Epithelial cell of esophagus (primary cell): ENCODE measurements around the gene EVX1.

Experiments
- DNase-seq: peaks from one replicate; pipeline ENCODE4 v3.0.0; 2010; ENCODE audit warnings: low read depth
- H3K4me3 ChIP-seq: 2 replicates; pipeline ENCODE4 v1.5.1; 2011; ENCODE audit warnings: mild to moderate bottlenecking, low read length, control low read depth
- TF ChIP-seq, protein P1 (sequence below): IDR thresholded peaks from 2 replicates; pipeline ENCODE4 v1.5.1; 2011; ENCODE audit warnings: low read depth, mild to moderate bottlenecking, low read length, control low read depth, inconsistent platforms; ENCODE audit not compliant: insufficient read depth; ENCODE audit errors: missing control alignments

Gene EVX1

DNA sequence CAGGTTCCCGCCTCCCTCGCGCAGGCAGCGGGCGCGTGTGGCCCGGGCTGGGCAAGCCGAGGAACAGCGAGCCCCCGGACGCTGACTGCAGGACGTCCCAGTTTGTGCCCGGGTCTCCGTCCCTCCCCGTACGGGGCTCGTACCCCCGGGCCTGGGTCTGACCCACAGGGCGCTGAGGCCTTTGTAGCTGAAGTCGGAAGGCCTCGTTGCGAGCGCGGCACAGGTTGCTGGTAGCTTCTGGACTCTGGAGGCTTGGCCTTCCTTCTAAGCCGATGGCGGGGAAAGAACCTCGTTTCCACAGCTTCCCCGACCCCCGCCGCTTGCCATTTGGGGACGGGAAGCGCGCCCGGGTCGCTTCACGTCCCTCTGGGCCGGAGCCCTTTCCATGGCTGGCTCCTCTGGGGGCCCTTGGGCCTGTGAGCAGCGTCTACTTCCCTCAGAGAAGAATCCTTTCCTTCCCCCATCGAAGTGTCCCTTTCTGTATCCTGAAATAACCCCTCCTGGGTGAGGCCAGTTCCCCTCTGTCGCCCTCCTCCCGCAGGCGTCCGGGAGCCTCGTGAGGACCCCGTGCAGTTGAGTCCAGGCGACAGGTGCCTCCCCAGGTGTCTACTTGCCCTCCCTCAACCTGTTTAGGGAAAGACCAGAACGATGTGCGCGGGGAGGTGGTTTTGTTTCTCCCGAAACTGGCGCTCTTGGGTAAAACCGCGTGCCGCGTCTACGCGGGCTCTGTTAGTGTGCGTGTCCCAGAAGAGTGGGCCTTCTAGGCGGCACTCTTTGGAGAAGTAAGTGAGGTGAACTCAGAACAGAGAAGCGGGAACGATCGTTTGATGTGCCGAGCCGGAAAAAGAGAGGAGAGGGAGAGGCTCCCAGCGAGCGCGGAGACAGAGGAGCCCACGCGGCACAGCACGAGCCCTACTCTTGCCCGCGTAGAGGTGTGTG lies 9.3 kb downstream of the EVX1 start:
- TF ChIP-seq, protein P1, sequence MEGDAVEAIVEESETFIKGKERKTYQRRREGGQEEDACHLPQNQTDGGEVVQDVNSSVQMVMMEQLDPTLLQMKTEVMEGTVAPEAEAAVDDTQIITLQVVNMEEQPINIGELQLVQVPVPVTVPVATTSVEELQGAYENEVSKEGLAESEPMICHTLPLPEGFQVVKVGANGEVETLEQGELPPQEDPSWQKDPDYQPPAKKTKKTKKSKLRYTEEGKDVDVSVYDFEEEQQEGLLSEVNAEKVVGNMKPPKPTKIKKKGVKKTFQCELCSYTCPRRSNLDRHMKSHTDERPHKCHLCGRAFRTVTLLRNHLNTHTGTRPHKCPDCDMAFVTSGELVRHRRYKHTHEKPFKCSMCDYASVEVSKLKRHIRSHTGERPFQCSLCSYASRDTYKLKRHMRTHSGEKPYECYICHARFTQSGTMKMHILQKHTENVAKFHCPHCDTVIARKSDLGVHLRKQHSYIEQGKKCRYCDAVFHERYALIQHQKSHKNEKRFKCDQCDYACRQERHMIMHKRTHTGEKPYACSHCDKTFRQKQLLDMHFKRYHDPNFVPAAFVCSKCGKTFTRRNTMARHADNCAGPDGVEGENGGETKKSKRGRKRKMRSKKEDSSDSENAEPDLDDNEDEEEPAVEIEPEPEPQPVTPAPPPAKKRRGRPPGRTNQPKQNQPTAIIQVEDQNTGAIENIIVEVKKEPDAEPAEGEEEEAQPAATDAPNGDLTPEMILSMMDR, result no peak
- H3K4me3 ChIP-seq, result no peak overlapping the region
- no peak for DNase-seq

DNA sequence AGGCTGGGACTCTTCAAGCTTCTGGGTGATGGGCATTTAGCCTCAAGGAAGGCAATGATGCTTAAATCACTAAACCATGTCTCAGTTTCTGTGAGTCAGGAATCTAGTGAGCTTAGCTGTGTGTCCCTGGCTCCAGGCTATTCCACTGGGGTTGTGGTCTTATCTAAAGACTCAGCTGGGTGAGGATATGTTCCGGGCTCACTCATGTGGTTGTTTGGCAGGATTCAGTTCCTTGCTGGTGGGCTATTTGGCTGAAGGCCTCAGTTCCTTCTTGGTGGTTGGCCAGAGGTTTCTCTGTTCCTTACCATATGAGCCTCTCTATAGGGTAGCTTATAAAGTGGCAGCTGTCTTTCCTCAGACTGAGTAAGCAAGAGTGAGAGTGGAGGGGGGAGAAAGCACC lies 12.0 kb downstream of the EVX1 start:
- TF ChIP-seq, protein P1, result no peak
- no peak overlapping the region for H3K4me3 ChIP-seq
- no peak for DNase-seq

DNA sequence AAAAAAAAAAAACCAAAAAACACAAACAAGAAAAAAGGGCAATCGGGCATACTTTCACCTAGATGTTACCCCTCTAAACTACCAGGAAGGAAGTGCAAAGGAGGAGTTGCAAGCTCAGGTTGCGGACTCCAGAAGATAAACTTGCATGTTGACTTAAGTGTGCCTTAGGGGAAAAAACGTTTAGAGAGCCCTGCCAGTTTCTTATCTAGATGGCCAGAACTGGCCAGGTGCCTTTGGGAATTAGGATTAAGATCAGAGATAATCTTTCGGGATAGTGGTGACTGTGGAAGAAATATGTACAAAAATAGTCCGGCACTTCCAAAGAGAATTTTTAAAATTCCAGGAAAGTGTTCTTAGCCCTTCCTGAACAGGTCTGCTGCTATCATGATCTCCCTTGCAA lies 17.6 kb downstream of the EVX1 start:
- H3K4me3 ChIP-seq, result no peak overlapping the region
- no peak for DNase-seq
- TF ChIP-seq, protein P1, result no peak

DNA sequence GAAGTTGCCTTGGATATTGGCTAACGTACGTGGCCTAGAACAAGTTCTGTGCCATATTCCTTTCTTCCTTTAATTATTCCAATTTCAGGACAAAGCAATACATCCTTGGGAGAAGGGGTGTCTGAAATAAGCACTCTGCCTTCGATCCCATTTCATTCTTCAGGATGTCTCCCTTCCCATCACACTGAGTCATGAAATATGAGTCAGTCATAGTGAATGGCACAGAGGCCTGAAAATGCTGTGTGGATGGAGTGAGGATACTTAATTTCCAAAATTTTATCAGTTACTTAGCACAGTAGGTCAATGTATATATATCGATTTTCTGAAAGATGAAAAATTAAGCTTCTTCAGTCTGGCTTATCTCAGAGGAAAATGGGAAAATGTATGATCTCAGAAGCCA lies 19.5 kb downstream of the EVX1 start:
- TF ChIP-seq, protein P1, result no peak
- H3K4me3 ChIP-seq, result no peak overlapping the region
- DNase-seq, result peak; percentile 38

DNA sequence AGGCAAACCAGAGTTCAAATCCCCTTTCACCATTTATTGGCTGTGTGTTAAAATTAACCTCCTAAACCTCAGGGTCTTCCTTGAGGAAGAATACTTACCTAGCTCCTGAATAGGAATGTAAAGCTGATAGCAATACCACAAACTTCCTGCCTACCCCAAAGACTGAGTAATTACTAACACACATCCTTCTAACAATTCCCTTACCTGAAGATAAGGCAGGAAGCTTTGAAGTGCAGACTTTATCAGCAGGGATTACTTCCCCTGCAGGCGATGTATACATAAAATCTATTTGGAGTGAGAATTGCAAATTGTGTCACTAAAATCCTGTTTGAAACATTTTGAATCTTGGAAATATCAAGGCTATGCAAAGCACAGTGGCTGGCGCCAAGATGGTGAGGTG lies 21.2 kb downstream of the EVX1 start:
- TF ChIP-seq, protein P1, result no peak
- DNase-seq, result no peak
- no peak overlapping the region for H3K4me3 ChIP-seq

DNA sequence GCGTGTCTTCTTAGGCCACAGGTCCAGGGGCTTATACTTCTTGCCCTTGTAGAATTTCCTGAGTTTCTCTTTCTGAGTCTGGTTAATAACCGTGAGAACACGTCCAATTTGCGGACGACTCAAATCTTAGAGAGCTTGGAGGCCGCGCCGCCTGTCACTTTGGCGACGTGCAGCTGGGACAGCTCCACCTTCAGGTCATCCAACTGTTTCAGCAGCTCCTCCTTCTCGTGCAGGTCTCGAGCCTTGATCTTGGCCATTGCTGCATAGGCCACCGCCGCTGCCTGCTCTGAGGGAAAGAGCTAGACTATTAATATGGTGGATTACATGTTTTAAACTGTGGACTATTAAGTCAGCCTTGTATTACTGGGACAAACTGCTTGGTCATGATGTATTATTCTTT lies 26.9 kb downstream of the EVX1 start:
- no peak for DNase-seq
- TF ChIP-seq, protein P1, result no peak
- no peak overlapping the region for H3K4me3 ChIP-seq

DNA sequence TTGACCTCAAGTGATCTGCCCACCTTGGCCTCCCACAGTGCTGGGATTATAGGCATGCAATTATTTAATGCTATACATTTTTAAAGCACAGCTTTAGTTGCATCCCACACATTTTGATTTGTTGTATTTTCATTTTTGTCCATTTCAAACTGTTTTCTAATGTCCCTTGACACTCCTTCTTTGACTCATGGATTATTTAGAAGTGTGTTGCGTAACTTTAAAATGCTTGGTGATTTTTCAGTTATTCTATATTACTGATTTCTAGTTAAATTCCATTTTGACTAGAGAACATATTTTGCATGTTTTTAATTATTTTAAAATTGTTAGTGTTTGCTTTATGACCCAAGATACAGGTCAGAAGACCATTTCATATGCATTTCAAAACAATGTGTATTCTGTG lies 28.8 kb downstream of the EVX1 start:
- no peak for DNase-seq
- TF ChIP-seq, protein P1, result no peak
- H3K4me3 ChIP-seq, result no peak overlapping the region
